ENCODE data around the gene LTBP1.

- no peak for TF ChIP-seq CTCF (IDR thresholded peaks at IDR 0.05)
- no peak for TF ChIP-seq POLR2A (IDR thresholded peaks at IDR 0.05)
These were observed 14.6 kb upstream of the LTBP1 start for GRCh38 chr2:32931945-32932709.

All from adrenal gland (tissue), 5 donors.